Prostate gland (tissue), 2 donors: Measurements from ENCODE around the gene ARPP19.

ENCODE experiments used
- POLR2AphosphoS5 ChIP-seq: sonication (generic); formaldehyde crosslinking; IDR thresholded peaks from one replicate; pipeline ENCODE4 v1.6.1; 2017; ENCODE audit warnings: antibody characterized with exemption
- TF ChIP-seq, protein P1 (sequence below), 4 experiments: fragments of 200-600 bp in 2 of 4; fragments of 450-650 bp in 2 of 4; sonication (generic) in 2 of 4; IDR thresholded peaks; 1 replicate in 3 of 4; 2 replicates in 1 of 4; pipeline ENCODE4 v1.5.1; 2016 to 2019; ENCODE audit warnings: antibody characterized with exemption in 4 of 4, mild to moderate bottlenecking in 2 of 4, moderate library complexity in 2 of 4

DNA sequence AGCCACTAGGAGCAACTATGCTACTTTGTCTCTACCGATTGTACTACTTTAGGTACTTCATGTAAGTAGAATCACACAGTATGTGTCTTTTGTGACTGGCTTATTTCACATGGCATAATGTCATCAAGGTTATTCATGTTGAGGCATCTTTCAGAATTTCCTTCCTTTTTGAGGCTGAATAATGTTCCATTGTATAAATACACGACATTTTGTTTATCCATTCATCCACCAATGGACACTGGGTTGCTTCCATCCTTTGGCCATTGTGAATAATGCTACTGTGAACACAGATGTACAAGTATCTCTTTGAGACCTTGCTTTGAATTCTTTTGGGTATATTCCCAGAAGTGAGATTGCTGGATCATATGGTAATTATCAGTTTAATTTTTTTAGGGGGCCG, 69.3 kb downstream of the ARPP19 start:
- TF ChIP-seq, protein P1, sequence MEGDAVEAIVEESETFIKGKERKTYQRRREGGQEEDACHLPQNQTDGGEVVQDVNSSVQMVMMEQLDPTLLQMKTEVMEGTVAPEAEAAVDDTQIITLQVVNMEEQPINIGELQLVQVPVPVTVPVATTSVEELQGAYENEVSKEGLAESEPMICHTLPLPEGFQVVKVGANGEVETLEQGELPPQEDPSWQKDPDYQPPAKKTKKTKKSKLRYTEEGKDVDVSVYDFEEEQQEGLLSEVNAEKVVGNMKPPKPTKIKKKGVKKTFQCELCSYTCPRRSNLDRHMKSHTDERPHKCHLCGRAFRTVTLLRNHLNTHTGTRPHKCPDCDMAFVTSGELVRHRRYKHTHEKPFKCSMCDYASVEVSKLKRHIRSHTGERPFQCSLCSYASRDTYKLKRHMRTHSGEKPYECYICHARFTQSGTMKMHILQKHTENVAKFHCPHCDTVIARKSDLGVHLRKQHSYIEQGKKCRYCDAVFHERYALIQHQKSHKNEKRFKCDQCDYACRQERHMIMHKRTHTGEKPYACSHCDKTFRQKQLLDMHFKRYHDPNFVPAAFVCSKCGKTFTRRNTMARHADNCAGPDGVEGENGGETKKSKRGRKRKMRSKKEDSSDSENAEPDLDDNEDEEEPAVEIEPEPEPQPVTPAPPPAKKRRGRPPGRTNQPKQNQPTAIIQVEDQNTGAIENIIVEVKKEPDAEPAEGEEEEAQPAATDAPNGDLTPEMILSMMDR (IDR thresholded peaks at IDR 0.05), result no peak
- no peak for TF ChIP-seq POLR2AphosphoS5
